Naive thymus-derived CD4-positive, alpha-beta T cell (primary cell): Measurements from ENCODE around the gene WFDC8. TPM values are rescaled to one million over a fixed set of nuclear protein-coding genes. Genes with fewer than 3 reads are reported as not detected.

Experiments used
- ATAC-seq: fragments of 150-1000 bp; cut with Tn5 transposase; 2 replicates; pipeline ENCODE4 v1.10.0; 2021; ENCODE audit warnings: mild to moderate bottlenecking, moderate library complexity
- CTCF ChIA-PET: fragments of 350-600 bp; sonication (Branson Sonifier 250); formaldehyde crosslinking; loops from one replicate; lab custom pipeline; 2021; ENCODE audit warnings: antibody characterized with exemption; lab: Charles Lee
- POLR2A ChIA-PET: fragments of 350-600 bp; sonication (Branson Sonifier 250); formaldehyde crosslinking; loops from one replicate; lab custom pipeline; 2021; ENCODE audit warnings: antibody characterized with exemption, inconsistent platforms; lab: Charles Lee
- DNase-seq, 9 donors: peaks; one replicate each; pipeline versions ENCODE4 v3.0.0 to v3.0.0-alpha.2; 2020 to 2022; ENCODE audit warnings: mixed read lengths in 1 of 9
- H3K27ac ChIP-seq: one replicate; pipeline ENCODE4 v1.7.0; 2013; ENCODE audit warnings: mild to moderate bottlenecking, low read depth, low read length, moderate library complexity
- H3K27me3 ChIP-seq, 2 donors: one replicate each; pipeline ENCODE4 v1.7.0; 2013; ENCODE audit warnings: low read length in 2 of 2, mild to moderate bottlenecking in 2 of 2, moderate library complexity in 2 of 2; ENCODE audit not compliant: control insufficient read depth in 2 of 2, insufficient read depth in 2 of 2
- H3K36me3 ChIP-seq, 3 experiments: 1 replicate in 2 of 3; 2 replicates in 1 of 3; pipeline ENCODE4 v1.7.0; 2013; ENCODE audit warnings: low read length in 3 of 3, mild to moderate bottlenecking in 3 of 3, moderate library complexity in 1 of 3; ENCODE audit not compliant: insufficient read depth in 3 of 3, control insufficient read depth in 2 of 3
- H3K4me1 ChIP-seq, 2 donors: one replicate each; pipeline ENCODE4 v1.7.0; 2013; ENCODE audit warnings: low read length in 2 of 2, mild to moderate bottlenecking in 2 of 2, moderate library complexity in 1 of 2; ENCODE audit not compliant: control insufficient read depth in 2 of 2, insufficient read depth in 2 of 2
- H3K4me3 ChIP-seq: 2 replicates; pipeline ENCODE4 v1.7.0; 2013; ENCODE audit warnings: mild to moderate bottlenecking, low read length
- H3K9me3 ChIP-seq, 3 experiments: 1 replicate in 2 of 3; 2 replicates in 1 of 3; pipeline ENCODE4 v1.7.0; 2013; ENCODE audit warnings: low read length in 3 of 3; ENCODE audit not compliant: control insufficient read depth in 2 of 3
- H3K27ac Mint-ChIP-seq, 9 donors: one replicate each; pipeline ENCODE4 v1.8.0; 2020 to 2022; ENCODE audit warnings: mixed read lengths in 9 of 9, mild to moderate bottlenecking in 8 of 9, moderate library complexity in 5 of 9, inconsistent platforms in 2 of 9
- H3K27me3 Mint-ChIP-seq, 5 donors: one replicate each; pipeline ENCODE4 v1.8.0; 2021 to 2022; ENCODE audit warnings: mixed read lengths in 5 of 5, mild to moderate bottlenecking in 1 of 5
- H3K36me3 Mint-ChIP-seq, 5 donors: one replicate each; pipeline ENCODE4 v1.8.0; 2020 to 2022; ENCODE audit warnings: mixed read lengths in 5 of 5, mild to moderate bottlenecking in 3 of 5, inconsistent platforms in 1 of 5
- H3K4me1 Mint-ChIP-seq, 7 donors: one replicate each; pipeline ENCODE4 v1.8.0; 2020 to 2022; ENCODE audit warnings: mixed read lengths in 7 of 7, mild to moderate bottlenecking in 3 of 7, inconsistent platforms in 1 of 7
- H3K4me3 Mint-ChIP-seq, 10 donors: one replicate each; pipeline ENCODE4 v1.8.0; 2020 to 2022; ENCODE audit warnings: mild to moderate bottlenecking in 10 of 10, mixed read lengths in 10 of 10, moderate library complexity in 6 of 10, inconsistent platforms in 2 of 10
- H3K9me3 Mint-ChIP-seq, 11 donors: one replicate each; pipeline ENCODE4 v1.8.0; 2020 to 2022; ENCODE audit warnings: mixed read lengths in 11 of 11, mild to moderate bottlenecking in 4 of 11, inconsistent platforms in 1 of 11, moderate library complexity in 1 of 11
- intact Hi-C, 2 donors: fragments of 100-400 bp; cut with micrococcal nuclease; formaldehyde crosslinking; loops; one replicate each; pipeline ENCODE4 v1.15.1; 2023
- polyA plus RNA-seq, 2 donors: library from polyadenylated mRNA; unstranded; fragments of 300-500 nt; fragmentation: Illumina TruSeq; gene quantifications; one replicate each; pipeline ENCODE4 v1.2.3, GENCODE V29; 2021
- total RNA-seq, 6 experiments: library from RNA in 5 of 6; stranded (reverse) in 5 of 6; gene quantifications; 1 replicate in 5 of 6; 2 replicates in 1 of 6; pipeline ENCODE4 v1.2.3 and lab custom pipeline; 2021 to 2026

Gene WFDC8
- total and polyA plus RNA-seq, 7 experiments from 2014 or later: not detected

- DNase-seq (no peak), ATAC-seq (no peak)
- Mint-ChIP-seq H3K4me3 (no peak overlapping the region), H3K27ac (no peak overlapping the region), H3K36me3 (peaks cover 0 to 3% (median 0%) of the 10 kb centered on the region in 5 donors), H3K9me3 (peaks cover 0 to 5% (median 3%) of the 10 kb centered on the region in 11 donors), H3K27me3 (peaks cover 18 to 54% (median 38%) of the 10 kb centered on the region in 5 donors), H3K4me1 (no peaks in the 10 kb centered on the region)
- no peak overlapping the region for H3K4me3 ChIP-seq
- H3K27me3 ChIP-seq: peaks cover 0 to 7% of the 10 kb centered on the region in 2 donors
- no peak overlapping the region for H3K27ac ChIP-seq
- CTCF ChIA-PET: no interaction called here
- POLR2A ChIA-PET: no interaction called here
- no peaks in the 10 kb centered on the region for H3K36me3 ChIP-seq
- intact Hi-C loops: loop anchor here in 1 of 2 donors (5.0 kb wide), 1 partner anchor 227 kb away; no protein-coding TSS in a partner anchor
- no peaks in the 10 kb centered on the region for H3K9me3 ChIP-seq
- H3K4me1 ChIP-seq: no peaks in the 10 kb centered on the region
Measured at GRCh38 chr20:45545351-45545750, 33.7 kb downstream of the WFDC8 start.

- peaks cover 0 to 3% (median 0%) of the 10 kb centered on the region in 5 donors for H3K36me3 Mint-ChIP-seq
- Histone ChIP-seq H3K4me1 (no peaks in the 10 kb centered on the region), H3K27me3 (peaks cover 0 to 3% of the 10 kb centered on the region in 2 donors), H3K4me3 (no peak within 1 kb of the TSS), H3K27ac (no peak within 1 kb of the TSS), H3K36me3 (no peaks in the 10 kb centered on the region), H3K9me3 (no peaks in the 10 kb centered on the region)
- ATAC-seq (no peak), DNase-seq (no peak)
- H3K27ac Mint-ChIP-seq: no peak within 1 kb of the TSS
- peaks cover 0 to 2% (median 0%) of the 10 kb centered on the region in 11 donors for H3K9me3 Mint-ChIP-seq
- intact Hi-C loops: no loop called here
- H3K27me3 Mint-ChIP-seq: peaks cover 16 to 46% (median 39%) of the 10 kb centered on the region in 5 donors
- no peak within 1 kb of the TSS for H3K4me3 Mint-ChIP-seq
- CTCF ChIA-PET: no interaction called here
- POLR2A ChIA-PET: no interaction called here
- H3K4me1 Mint-ChIP-seq: no peaks in the 10 kb centered on the region
Measured at GRCh38 chr20:45539382-45539781, 39.7 kb downstream of the WFDC8 start, which contains the start of gene WFDC6. TSS of gene WFDC6 (minus strand) at chr20:45539482. CDS start at chr20:45539407, 75 bp downstream.

GRCh38 chr20:45538209-45538799 is 40.8 kb downstream of the WFDC8 start:
- intact Hi-C loops: no loop called here
- Histone ChIP-seq H3K27me3 (peaks cover 0 to 3% of the 10 kb centered on the region in 2 donors), H3K36me3 (no peaks in the 10 kb centered on the region), H3K27ac (no peak overlapping the region), H3K9me3 (no peaks in the 10 kb centered on the region), H3K4me1 (no peaks in the 10 kb centered on the region), H3K4me3 (no peak overlapping the region)
- Mint-ChIP-seq H3K27ac (no peak overlapping the region), H3K36me3 (peaks cover 0 to 3% (median 0%) of the 10 kb centered on the region in 5 donors), H3K4me3 (no peak overlapping the region), H3K9me3 (peaks cover 0 to 2% (median 0%) of the 10 kb centered on the region in 11 donors), H3K27me3 (peaks cover 12 to 39% (median 32%) of the 10 kb centered on the region in 5 donors), H3K4me1 (no peaks in the 10 kb centered on the region)
- DNase-seq (no peak), ATAC-seq (no peak)
- CTCF ChIA-PET: no interaction called here
- POLR2A ChIA-PET: no interaction called here

DNA sequence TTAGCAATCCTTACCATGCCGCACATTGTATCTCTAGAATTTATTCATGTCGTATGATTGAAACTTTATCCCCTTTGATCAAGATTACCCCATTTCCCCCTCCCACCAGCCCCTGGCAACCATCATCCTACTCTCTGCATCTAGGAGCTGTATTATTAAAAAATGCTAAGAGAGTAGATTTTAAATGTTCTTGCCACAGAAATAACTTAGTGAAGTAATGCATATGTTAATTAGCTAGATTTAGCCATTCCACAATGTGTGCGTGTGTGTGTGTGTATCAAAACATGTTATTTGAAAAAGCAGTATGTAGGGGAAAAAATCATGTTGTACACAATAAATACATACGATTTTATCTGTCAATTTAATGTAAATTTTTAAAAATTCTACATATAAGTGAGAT is 51.8 kb downstream of the WFDC8 start:
- Histone ChIP-seq H3K4me3 (no peak overlapping the region), H3K4me1 (no peaks in the 10 kb centered on the region), H3K9me3 (no peaks in the 10 kb centered on the region), H3K27me3 (peaks cover 0 to 5% of the 10 kb centered on the region in 2 donors), H3K36me3 (no peaks in the 10 kb centered on the region), H3K27ac (no peak overlapping the region)
- H3K4me3 Mint-ChIP-seq: no peak overlapping the region
- DNase-seq (no peak), ATAC-seq (no peak)
- ChIA-PET POLR2A (no interaction called here), CTCF (no interaction called here)
- peaks cover 36 to 60% (median 49%) of the 10 kb centered on the region in 5 donors for H3K27me3 Mint-ChIP-seq
- H3K27ac Mint-ChIP-seq: no peak overlapping the region
- no peaks in the 10 kb centered on the region for H3K4me1 Mint-ChIP-seq
- intact Hi-C loops: no loop called here
- peaks cover 0 to 1% (median 0%) of the 10 kb centered on the region in 11 donors for H3K9me3 Mint-ChIP-seq
- H3K36me3 Mint-ChIP-seq: no peaks in the 10 kb centered on the region

GRCh38 chr20:45523821-45524220 is 55.3 kb downstream of the WFDC8 start:
- Histone ChIP-seq H3K27ac (no peak overlapping the region), H3K27me3 (peaks cover 0 to 5% of the 10 kb centered on the region in 2 donors), H3K4me1 (no peaks in the 10 kb centered on the region), H3K4me3 (no peak overlapping the region), H3K9me3 (no peaks in the 10 kb centered on the region), H3K36me3 (no peaks in the 10 kb centered on the region)
- no peaks in the 10 kb centered on the region for H3K36me3 Mint-ChIP-seq
- intact Hi-C loops: no loop called here
- H3K4me1 Mint-ChIP-seq: no peaks in the 10 kb centered on the region
- peaks cover 30 to 58% (median 40%) of the 10 kb centered on the region in 5 donors for H3K27me3 Mint-ChIP-seq
- H3K4me3 Mint-ChIP-seq: no peak overlapping the region
- H3K9me3 Mint-ChIP-seq: peaks cover 0 to 2% (median 0%) of the 10 kb centered on the region in 11 donors
- POLR2A ChIA-PET: no interaction called here
- CTCF ChIA-PET: interaction anchor here (0.6 kb wide), 1 partner anchor 55 kb away, joined by 3 read pairs; no protein-coding TSS in a partner anchor
- no peak for ATAC-seq
- H3K27ac Mint-ChIP-seq: no peak overlapping the region
- no peak for DNase-seq

- Mint-ChIP-seq H3K4me1 (no peaks in the 10 kb centered on the region), H3K9me3 (peaks cover 0 to 7% (median 0%) of the 10 kb centered on the region in 11 donors), H3K27me3 (peaks cover 18 to 48% (median 31%) of the 10 kb centered on the region in 5 donors), H3K4me3 (no peak overlapping the region), H3K27ac (no peak overlapping the region), H3K36me3 (peaks cover 0 to 6% (median 0%) of the 10 kb centered on the region in 5 donors)
- no peak for DNase-seq
- Histone ChIP-seq H3K4me3 (no peak overlapping the region), H3K27me3 (peaks cover 0 to 1% of the 10 kb centered on the region in 2 donors), H3K4me1 (no peaks in the 10 kb centered on the region), H3K27ac (no peak overlapping the region), H3K9me3 (no peaks in the 10 kb centered on the region), H3K36me3 (no peaks in the 10 kb centered on the region)
- intact Hi-C loops: no loop called here
- ChIA-PET CTCF (no interaction called here), POLR2A (no interaction called here)
- ATAC-seq: no peak
Measured at GRCh38 chr20:45518282-45518681, 60.8 kb downstream of the WFDC8 start.
